Amygdala (tissue), 56 donors: Measurements from ENCODE around the gene CLMP.

Experiments
- DNase-seq, 56 donors: peaks; one replicate each; lab custom pipeline; 2025; lab: John Stamatoyannopoulos, UW

The CLMP gene

GRCh38 chr11:123194337-123195187 is 486 bp downstream of the CLMP start:
- no peak for DNase-seq

- no peak for DNase-seq
These were observed 1.3 kb downstream of the CLMP start for GRCh38 chr11:123193742-123194141.

DNA sequence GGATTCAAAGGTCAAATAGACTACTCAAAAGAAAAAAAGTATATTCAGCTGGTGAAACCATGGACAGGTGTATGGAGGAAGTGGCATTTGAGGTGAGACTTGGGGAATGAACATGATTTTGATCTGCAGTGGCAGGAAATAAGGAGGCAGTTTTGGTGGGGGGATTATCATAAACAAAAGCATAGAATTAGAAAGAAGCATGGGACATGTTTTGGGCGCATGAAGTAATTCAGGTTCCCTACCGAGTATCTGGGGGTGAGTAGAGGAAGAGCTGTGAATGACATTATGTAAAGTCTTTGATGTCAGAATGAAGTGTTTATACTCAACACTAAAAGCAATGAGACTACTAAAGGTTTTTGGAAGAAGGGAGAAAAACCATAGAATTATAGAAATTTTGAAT is 3.1 kb downstream of the CLMP start:
- DNase-seq: no peak

DNA sequence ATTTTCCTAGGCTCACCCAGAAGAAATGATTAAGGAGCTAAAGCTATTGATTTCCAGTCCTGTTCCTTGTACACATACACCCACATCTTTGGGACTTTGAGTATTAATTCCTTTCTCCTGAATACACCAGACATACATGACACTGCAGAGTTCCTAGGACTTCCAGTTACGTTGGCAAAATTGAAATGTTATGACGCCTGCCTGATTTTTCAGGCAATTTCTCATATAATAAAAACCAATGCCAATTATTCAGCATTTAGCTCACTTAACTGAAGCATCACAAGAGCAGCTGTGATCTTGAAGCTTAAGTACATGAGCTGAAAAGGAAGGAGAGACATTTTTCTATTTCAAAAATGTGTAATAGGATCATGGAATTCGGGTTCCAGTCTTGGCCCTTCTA is 4.5 kb downstream of the CLMP start:
- no peak for DNase-seq

DNA sequence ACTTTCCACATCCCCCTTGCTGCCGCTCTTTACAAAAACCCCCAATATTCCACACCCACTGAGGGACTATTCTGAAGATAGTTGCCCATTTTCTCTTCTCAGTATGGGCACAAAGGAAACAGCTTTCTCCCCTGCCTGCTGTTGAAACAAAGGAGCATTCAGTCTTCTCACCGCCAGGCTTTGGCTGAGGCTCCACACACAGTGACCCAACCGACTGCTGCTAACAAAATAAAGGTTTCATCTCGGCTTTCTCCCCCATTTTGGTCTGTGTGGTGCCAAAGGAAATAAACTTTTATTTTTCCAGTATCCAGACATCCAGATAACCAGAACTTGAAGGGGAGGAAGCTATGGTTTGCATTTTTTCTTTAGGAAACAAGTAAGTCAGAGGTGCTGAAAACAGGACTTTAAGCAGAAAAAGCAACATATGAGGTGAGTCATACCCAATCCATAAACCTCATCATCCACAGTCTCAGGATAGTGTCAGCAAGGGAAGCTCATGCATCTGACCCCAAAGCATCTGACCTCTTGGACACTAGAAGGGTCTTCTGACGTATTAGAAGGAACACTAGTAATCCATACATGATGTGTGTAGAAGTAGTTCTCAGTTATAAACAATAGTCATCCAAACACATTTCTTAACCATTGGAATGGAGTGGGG is 6.4 kb downstream of the CLMP start:
- peak in 22 of 56 donors; percentile 5 to 50 (median 14) for DNase-seq

- DNase-seq: peak in 1 of 56 donors; percentile 13
These were observed 7.2 kb downstream of the CLMP start for GRCh38 chr11:123187665-123188507.

- DNase-seq: no peak
These were observed 7.8 kb downstream of the CLMP start for GRCh38 chr11:123187248-123187647.

- no peak for DNase-seq
These were observed 8.8 kb downstream of the CLMP start for GRCh38 chr11:123186286-123186685.

GRCh38 chr11:123185326-123185725 is 9.7 kb downstream of the CLMP start:
- DNase-seq: no peak

GRCh38 chr11:123184531-123184930 is 10.5 kb downstream of the CLMP start:
- DNase-seq: no peak

DNA sequence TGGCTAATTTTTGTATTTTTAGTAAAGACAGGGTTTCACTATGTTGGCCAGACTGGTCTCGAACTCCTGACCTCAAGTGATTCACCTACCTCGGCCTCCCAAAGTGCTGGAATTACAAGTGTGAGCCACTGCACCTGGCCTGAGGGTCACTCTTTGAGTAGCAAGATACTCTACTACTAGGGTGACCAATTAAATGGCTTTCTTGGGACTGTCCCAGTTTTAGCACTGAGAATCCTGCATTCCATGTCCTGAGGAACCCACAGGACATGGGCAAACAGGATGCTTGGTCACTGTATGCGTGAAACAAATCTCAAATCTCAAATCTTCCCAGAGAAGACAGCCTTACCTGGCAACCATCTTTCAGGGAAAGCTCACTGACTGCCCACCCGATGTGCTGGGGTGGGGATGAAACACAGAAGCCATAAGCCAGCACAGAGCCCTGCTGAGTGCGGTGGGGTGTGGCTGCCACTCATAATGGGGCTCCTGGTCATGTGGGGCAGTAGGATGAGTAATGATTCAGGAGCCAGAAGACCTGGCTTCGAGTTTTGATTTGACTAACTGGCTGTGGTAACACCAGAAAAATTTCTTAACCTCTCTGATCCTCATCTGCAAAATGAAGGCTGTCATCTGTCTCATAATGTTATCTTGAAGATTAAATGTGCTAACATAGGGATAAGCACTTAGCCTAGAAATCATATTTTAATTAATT is 11.5 kb downstream of the CLMP start:
- DNase-seq: no peak

DNA sequence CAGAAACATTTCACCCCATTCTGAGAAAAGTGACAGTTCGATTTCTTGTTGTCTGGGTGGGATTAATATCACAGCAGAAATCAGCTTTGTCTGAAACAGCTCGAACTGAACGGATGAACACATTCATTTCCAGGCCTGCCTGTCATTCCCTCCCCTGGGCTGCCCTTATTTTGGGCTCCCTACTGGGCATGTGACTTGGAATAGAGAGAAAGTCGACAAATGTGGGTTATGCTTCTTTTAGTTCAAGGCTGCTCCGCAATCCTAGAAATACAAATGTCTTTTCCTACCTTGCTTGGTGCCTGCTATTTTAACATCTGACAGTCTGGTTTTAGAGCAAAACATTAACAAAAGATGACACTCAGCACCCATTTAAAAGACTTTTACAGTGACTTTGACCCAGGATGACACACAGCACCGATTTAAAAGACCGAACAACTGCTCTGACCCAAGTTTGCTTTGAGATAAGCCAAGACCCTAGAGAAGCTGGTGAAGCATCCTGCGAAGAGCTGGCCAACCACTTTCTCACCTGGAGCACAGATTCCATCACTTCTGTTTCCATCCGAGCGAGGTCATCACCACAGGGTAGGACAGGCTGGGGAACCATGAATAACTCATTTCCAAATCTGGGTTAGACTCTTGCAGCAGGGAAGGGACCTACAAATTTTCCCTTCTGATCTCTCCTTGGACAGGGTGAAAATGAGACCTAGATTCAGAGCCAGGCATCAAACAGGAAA is 13.1 kb downstream of the CLMP start:
- DNase-seq: no peak

DNA sequence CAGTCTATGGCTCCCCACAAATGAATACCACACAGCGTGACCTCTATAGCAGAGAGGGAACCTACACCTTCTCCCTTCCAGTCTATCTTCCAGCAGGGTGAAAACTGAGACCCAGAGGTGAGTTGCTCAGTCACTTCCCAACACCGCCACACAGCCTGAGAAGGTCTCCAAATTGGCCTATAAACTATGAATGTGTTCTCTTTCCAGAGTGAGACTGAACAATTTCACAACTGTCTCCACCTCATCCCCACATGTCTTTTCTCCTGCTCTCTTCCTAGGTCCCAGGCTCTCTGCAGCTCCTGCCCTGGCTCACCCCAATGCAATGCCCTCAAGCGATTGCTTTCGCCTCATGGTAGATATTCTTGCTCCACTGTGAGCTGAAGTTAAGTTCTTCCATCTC is 14.0 kb downstream of the CLMP start:
- no peak for DNase-seq

- DNase-seq: no peak
These were observed 14.5 kb downstream of the CLMP start for GRCh38 chr11:123180574-123180973.

GRCh38 chr11:123180166-123180565 is 14.9 kb downstream of the CLMP start:
- no peak for DNase-seq

DNA sequence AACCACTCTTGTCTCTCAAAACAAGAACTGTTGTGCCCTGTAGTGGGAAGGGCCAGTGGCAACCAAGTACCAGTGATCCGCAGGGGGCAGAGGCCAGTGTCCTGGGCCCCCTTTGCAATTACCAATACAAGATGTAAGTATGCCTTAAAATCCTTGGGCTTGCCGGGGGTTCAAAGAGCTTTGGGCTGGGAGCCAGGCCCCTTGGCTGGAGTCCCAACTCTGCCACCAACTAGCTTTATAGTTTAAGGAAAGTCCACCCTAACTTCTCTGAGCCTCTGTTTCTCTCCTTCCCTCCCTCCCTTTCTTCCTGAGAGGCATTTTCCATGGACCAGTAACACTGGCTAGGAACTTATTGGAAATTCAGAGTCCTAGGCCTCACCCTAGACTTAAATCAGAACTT is 15.5 kb downstream of the CLMP start:
- no peak for DNase-seq

- DNase-seq: no peak
These were observed 16.9 kb downstream of the CLMP start for GRCh38 chr11:123178186-123178585.

DNA sequence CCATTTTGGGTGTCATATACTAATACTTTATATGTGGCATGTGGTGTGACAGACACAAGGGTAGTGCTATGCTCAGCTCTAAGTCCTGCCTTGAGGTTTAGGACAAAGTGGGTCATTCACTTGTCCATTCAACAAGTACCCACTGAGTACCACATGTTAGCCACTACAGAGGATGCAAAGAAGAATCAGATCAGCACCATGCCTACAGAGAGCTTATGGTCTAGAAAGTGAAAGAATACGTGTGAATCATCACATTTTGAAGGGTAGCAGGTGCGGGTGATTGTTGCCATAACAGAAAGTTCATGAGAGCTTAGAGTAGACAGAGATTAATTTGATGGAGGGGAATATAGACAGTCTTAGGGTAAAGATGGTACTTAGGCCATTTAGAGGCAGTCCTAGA is 18.3 kb downstream of the CLMP start:
- DNase-seq: no peak

GRCh38 chr11:123174196-123175183 is 20.6 kb downstream of the CLMP start:
- DNase-seq: no peak
